Measurements from ENCODE around the gene PCED1B.

The PCED1B gene

DNA sequence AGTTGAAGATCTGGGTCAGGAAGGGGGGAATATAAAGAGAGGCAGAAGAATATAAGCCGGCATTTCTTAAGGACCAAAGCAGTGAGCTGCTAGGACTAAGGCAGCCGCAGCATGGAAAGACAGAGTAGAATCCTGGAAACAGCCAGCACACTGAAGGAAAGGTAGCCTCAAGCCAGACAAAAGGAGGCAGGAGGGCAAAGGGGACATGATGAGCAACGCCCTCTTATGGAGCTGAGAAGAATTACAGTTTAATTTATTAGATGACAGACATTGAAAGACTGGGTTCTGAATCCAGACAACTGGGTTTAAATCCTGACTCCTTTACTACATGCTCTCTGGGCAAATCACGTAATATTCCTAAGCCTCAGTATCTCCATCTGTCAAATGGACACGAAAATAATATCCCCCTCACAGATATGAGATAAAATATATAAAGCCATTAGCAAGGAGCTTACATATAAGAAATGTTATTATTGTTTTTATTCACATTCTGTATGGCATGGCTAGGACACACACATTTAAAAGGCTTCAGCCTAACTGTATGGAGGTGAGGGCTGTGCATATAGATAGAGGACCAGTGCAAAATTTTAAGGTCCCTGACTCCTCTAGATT lies 8.1 kb upstream of the PCED1B start:
- Histone ChIP-seq H3K4me2 (ENCODE audit: low read depth, low read length, poor library complexity, severe bottlenecking) (no peak overlapping the region), H3K9me3 (ENCODE audit: insufficient read depth, low read length) (no peaks in the 10 kb centered on the region), H3K4me3 (ENCODE audit: insufficient read depth, low read length, poor library complexity, severe bottlenecking) (no peak overlapping the region), H3K36me3 (ENCODE audit: low read length) (no peaks in the 10 kb centered on the region), H3K79me2 (ENCODE audit: insufficient read depth, low read length) (no peaks in the 10 kb centered on the region), H3F3A (ENCODE audit: insufficient read depth) (no peaks in the 10 kb centered on the region), H3K9ac (ENCODE audit: low read length) (no peak overlapping the region), H3K9me2 (replicated peaks; ENCODE audit: insufficient read depth, low read length) (no peaks in the 10 kb centered on the region), H3K27ac (ENCODE audit: low read depth, low read length) (no peak overlapping the region), H2AFZ (ENCODE audit: low read depth, low read length, severe bottlenecking) (no peak overlapping the region), H3K27me3 (ENCODE audit: low read length) (no peaks in the 10 kb centered on the region), H4K20me1 (ENCODE audit: low read depth, low read length) (no peaks in the 10 kb centered on the region)
- TF ChIP-seq EZH2phosphoT487 (conservative IDR thresholded peaks at IDR 0.05; ENCODE audit: low read length), result no peak
- TF ChIP-seq, protein P1, sequence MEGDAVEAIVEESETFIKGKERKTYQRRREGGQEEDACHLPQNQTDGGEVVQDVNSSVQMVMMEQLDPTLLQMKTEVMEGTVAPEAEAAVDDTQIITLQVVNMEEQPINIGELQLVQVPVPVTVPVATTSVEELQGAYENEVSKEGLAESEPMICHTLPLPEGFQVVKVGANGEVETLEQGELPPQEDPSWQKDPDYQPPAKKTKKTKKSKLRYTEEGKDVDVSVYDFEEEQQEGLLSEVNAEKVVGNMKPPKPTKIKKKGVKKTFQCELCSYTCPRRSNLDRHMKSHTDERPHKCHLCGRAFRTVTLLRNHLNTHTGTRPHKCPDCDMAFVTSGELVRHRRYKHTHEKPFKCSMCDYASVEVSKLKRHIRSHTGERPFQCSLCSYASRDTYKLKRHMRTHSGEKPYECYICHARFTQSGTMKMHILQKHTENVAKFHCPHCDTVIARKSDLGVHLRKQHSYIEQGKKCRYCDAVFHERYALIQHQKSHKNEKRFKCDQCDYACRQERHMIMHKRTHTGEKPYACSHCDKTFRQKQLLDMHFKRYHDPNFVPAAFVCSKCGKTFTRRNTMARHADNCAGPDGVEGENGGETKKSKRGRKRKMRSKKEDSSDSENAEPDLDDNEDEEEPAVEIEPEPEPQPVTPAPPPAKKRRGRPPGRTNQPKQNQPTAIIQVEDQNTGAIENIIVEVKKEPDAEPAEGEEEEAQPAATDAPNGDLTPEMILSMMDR (IDR thresholded peaks at IDR 0.05; ENCODE audit: insufficient read depth, low read length, poor library complexity, severe bottlenecking), result no peak

DNA sequence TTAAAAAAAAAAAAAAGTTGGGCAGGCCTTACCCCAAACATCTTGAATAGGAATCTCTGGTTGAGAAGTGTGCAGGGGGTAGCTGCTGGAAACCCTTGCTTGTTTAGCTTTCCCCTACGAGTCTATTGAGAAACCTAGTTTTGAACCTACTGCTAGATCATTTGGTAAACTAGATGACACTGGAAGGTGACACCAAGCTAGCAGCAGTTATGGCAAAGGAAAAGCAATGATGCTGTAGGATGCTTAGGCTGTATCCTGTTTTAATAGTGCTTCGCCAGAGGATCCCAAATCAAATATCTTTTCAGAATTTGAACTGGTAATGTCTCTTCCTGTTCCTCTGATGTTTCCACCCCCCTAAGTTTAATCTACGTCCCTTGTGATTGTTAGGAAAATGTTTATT lies 5.5 kb upstream of the PCED1B start:
- Histone ChIP-seq H3K9me3 (ENCODE audit: insufficient read depth, low read length) (no peaks in the 10 kb centered on the region), H3K27ac (ENCODE audit: low read depth, low read length) (no peak overlapping the region), H3K79me2 (ENCODE audit: insufficient read depth, low read length) (no peaks in the 10 kb centered on the region), H3K4me3 (ENCODE audit: insufficient read depth, low read length, poor library complexity, severe bottlenecking) (no peak overlapping the region), H3K9ac (ENCODE audit: low read length) (no peak overlapping the region), H3K9me2 (replicated peaks; ENCODE audit: insufficient read depth, low read length) (no peaks in the 10 kb centered on the region), H4K20me1 (ENCODE audit: low read depth, low read length) (no peaks in the 10 kb centered on the region), H3K4me2 (ENCODE audit: low read depth, low read length, poor library complexity, severe bottlenecking) (no peak overlapping the region), H3K27me3 (ENCODE audit: low read length) (no peaks in the 10 kb centered on the region), H2AFZ (ENCODE audit: low read depth, low read length, severe bottlenecking) (no peak overlapping the region), H3K36me3 (ENCODE audit: low read length) (no peaks in the 10 kb centered on the region), H3F3A (ENCODE audit: insufficient read depth) (no peaks in the 10 kb centered on the region)
- no peak for TF ChIP-seq EZH2phosphoT487 (conservative IDR thresholded peaks at IDR 0.05; ENCODE audit: low read length)
- TF ChIP-seq, protein P1 (IDR thresholded peaks at IDR 0.05; ENCODE audit: insufficient read depth, low read length, poor library complexity, severe bottlenecking), result no peak

DNA sequence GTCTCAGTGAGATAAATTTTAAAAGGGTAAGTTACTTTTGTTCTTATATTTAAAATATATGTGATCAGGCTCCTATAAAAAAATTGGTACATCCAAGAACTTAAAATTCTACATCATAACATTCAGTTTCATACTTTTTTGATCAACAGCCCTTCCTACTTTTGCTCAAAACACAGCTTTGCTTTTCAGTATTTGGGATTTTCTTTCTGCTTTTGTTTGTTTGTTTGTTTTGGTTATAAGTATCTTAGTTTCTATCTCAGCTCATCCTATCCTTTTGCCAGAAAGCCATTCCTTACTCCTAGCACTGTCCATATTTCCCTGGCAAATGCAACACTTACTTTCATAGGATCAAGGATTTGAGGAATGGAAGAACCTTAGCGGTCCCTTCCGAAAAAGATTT lies 4.7 kb upstream of the PCED1B start:
- Histone ChIP-seq H3F3A (ENCODE audit: insufficient read depth) (no peaks in the 10 kb centered on the region), H3K9me3 (ENCODE audit: insufficient read depth, low read length) (no peaks in the 10 kb centered on the region), H3K4me3 (ENCODE audit: insufficient read depth, low read length, poor library complexity, severe bottlenecking) (no peak overlapping the region), H3K9me2 (replicated peaks; ENCODE audit: insufficient read depth, low read length) (no peaks in the 10 kb centered on the region), H3K4me2 (ENCODE audit: low read depth, low read length, poor library complexity, severe bottlenecking) (no peak overlapping the region), H3K9ac (ENCODE audit: low read length) (no peak overlapping the region), H3K27ac (ENCODE audit: low read depth, low read length) (no peak overlapping the region), H3K79me2 (ENCODE audit: insufficient read depth, low read length) (no peaks in the 10 kb centered on the region), H3K36me3 (ENCODE audit: low read length) (no peaks in the 10 kb centered on the region), H2AFZ (ENCODE audit: low read depth, low read length, severe bottlenecking) (no peak overlapping the region), H4K20me1 (ENCODE audit: low read depth, low read length) (no peaks in the 10 kb centered on the region), H3K27me3 (ENCODE audit: low read length) (no peaks in the 10 kb centered on the region)
- TF ChIP-seq EZH2phosphoT487 (conservative IDR thresholded peaks at IDR 0.05; ENCODE audit: low read length), result no peak
- TF ChIP-seq, protein P1 (IDR thresholded peaks at IDR 0.05; ENCODE audit: insufficient read depth, low read length, poor library complexity, severe bottlenecking), result no peak
